Erythroblast (primary cell): ENCODE data around the gene RIN3.

Experiments
- GATA1 ChIP-seq: IDR thresholded peaks from 2 replicates; pipeline ENCODE4 v1.6.1; 2011; ENCODE audit warnings: low read depth, mild to moderate bottlenecking, control low read depth, low read length, moderate library complexity
- POLR2A ChIP-seq: IDR thresholded peaks from 2 replicates; pipeline ENCODE4 v1.6.1; 2011; ENCODE audit warnings: mild to moderate bottlenecking, low read length

DNA sequence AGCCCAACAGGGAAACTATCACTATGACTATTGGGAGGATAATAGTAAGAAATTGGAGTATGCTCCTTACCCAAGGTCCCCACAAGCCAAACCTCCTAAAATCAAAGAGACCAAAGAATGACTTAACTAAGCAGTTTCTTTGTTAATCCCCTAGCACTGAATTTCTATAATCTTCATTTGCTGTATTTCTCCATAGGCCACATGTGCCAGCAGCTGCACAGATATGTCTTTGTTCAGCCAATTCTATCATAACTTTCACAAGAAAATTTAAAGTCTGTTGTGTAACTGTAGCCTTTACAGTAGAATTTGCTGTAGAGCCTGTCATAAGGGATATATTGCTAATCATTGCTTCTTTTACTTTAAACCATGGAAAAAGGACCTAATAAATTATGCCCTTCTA is 104.0 kb downstream of the RIN3 start:
- TF ChIP-seq POLR2A (no peak), GATA1 (no peak)
